GM12872 (cell line): ENCODE measurements around the gene HDC.

Experiments used
- TF ChIP-seq, protein P1 (sequence below): IDR thresholded peaks from 3 replicates; pipeline ENCODE4 v1.5.1; 2011; ENCODE audit warnings: low read depth, mild to moderate bottlenecking, low read length, moderate library complexity; ENCODE audit not compliant: insufficient read depth

Gene HDC

DNA sequence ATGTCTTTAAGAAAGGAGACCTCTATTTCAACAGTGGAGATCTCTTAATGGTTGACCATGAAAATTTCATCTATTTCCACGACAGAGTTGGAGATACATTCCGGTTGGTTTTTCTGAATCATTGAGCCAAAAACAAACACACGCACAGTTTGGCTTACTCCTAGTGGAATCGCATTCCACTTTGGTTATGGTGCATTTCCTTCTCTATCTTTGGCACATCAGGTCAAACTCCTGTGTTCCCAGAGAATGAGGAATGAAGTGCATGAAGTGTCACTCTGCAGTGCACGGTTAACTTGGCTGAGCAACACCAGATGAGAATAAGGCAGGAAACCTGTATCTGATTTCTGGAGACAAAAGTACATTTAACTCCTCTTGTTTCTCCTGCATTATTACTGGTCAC, 38.5 kb downstream of the HDC start:
- TF ChIP-seq, protein P1, sequence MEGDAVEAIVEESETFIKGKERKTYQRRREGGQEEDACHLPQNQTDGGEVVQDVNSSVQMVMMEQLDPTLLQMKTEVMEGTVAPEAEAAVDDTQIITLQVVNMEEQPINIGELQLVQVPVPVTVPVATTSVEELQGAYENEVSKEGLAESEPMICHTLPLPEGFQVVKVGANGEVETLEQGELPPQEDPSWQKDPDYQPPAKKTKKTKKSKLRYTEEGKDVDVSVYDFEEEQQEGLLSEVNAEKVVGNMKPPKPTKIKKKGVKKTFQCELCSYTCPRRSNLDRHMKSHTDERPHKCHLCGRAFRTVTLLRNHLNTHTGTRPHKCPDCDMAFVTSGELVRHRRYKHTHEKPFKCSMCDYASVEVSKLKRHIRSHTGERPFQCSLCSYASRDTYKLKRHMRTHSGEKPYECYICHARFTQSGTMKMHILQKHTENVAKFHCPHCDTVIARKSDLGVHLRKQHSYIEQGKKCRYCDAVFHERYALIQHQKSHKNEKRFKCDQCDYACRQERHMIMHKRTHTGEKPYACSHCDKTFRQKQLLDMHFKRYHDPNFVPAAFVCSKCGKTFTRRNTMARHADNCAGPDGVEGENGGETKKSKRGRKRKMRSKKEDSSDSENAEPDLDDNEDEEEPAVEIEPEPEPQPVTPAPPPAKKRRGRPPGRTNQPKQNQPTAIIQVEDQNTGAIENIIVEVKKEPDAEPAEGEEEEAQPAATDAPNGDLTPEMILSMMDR, result no peak

DNA sequence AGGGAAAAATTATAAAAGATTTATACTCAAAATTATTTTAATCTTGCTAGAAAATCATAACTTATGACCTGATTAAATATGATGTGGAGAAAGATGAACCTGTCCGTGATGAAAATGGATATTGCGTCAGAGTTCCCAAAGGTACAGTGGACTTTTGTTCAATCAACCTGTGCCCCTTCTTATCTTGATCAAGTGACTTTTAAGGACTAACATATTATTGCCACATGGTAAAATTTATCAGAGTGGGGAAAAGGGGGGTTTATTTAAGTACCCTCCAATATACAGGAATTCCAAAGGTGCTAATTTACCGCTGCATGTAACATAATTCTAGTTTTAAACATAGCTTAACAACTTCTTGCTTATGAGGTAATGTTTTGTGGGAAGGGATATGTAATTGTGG, 39.6 kb downstream of the HDC start:
- TF ChIP-seq, protein P1, result no peak

DNA sequence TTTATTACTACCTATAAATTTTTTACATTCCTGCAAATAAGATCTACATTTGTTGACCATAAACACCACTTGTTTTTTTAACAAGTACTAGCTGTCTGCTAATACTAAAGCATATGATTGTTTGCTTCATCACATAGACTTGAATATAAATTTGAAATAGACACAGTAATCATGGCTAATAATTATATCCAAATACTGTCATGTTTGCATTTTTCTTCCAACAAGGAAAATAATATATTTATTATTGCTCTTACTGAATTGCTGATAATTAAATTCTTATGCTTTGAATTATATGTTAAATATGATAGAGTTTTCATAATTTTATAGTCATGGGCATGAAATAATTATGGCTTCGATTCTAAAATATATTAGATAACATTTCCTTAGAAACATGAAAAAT, 40.5 kb downstream of the HDC start:
- TF ChIP-seq, protein P1, result no peak

DNA sequence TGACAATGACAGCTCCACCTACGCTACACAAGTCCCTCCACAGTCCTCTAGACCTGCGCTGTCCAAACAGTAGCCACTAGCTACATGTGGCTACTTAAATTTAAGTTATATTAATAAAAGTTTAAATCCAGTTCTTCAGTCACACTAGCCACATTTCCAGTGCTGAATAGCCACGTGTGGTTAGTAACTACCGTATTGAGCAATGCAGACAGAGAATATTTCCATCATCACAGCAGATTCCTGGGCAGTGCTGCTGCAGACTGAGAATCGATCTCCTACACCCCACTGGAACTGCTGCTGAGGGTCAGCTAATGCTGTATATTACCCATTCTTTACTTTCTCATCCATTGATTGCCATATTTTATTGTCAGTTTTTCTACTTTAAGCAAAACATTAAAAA, 40.9 kb downstream of the HDC start:
- TF ChIP-seq, protein P1, result no peak

DNA sequence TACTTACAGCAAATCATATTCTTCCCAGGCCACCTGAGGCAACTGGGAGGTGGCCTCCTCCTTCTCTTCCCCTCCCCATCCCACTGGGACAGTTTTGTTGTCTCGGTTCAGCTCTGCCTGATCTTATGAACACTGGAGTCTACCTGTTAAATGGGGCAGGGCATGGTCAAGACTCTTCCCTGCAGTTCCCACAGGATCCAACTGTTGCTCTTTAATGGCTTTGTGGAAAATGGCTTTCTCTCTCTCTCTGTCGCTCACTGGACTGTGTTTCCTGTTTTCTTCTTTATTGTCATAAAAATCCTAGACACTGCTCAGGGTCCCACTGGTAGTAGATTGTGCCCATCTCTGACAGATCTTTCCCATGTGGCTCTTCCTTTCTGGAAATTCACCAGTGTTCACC, 43.3 kb downstream of the HDC start:
- TF ChIP-seq, protein P1, result no peak

DNA sequence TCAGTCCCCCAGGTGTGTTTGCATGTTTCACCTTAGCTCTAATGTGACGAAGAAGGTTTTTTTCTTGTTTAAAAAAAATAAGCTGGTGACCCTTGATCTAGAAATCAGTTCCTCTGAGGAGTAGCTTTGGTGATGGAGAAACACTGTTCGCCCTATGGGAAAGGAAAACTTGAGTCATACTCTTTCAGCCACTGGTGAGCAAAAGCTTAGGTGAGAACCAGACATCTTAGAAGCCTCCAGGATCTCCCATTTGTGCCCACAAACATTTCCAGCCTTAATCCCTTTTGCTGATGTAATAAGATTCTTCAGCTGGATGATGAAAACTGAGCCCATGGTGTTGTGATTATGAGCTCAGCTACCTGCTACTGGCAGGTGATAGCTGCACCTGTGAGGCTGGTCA, 45.7 kb downstream of the HDC start:
- TF ChIP-seq, protein P1, result no peak

DNA sequence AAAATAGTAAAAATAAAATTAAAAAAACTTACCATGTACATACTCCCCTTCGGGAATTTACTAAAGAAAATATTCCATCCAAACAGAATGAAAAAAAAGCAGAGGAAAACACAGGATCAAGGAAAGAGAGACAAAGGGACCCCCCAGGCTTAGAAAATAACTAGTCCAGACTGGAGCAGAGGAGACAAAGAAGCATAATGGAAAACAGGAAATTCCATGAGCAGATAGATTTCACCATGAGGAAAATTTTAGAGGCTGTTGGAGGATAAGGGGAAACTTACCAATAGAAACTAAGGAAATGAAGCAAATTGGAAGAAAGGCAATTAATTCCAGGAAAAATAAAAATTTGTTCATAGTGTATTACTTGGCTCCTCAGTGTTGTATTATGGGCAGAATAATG, 46.8 kb downstream of the HDC start:
- TF ChIP-seq, protein P1, result no peak

DNA sequence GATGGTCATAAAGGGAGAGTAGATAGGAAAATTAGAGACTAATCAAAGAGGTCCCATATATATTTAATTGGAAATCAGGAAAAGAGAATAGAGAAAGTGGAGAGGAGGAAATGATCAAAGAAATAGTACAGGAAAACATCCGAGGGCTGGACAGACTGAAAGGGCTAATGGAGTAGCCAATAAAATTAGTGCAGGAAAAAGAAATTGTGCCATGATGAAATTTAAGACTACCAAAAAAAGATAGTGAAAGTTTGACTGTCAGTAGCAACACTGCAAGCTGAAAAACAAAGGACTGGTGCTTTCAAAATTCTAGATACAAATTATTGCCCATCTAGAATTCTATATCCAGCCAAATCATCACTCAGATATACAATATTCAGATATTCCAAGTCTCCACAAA, 47.2 kb downstream of the HDC start:
- TF ChIP-seq, protein P1, result no peak
